ENCODE measurements around the gene C6orf141. TPM values are rescaled to one million over a fixed set of nuclear protein-coding genes. Genes with fewer than 3 reads are reported as not detected.

The C6orf141 gene
- total and polyA plus RNA-seq, 5 donors from 2014 or later = not detected

GRCh38 chr6:49541936-49542335, 8.5 kb upstream of the C6orf141 start:
- Histone ChIP-seq H3K4me3 (ENCODE audit: low read depth, low read length) (no peak overlapping the region), H3K27ac (ENCODE audit: insufficient read depth, low read length, poor library complexity, severe bottlenecking) (no peak overlapping the region), H3K9me3 (ENCODE audit: control insufficient read depth in 2 of 2, low read length in 2 of 2) (no peaks in the 10 kb centered on the region), H3K4me1 (ENCODE audit: control insufficient read depth, insufficient read depth, low read length, poor library complexity, severe bottlenecking) (no peaks in the 10 kb centered on the region), H3K36me3 (ENCODE audit: control insufficient read depth, insufficient read depth, low read length) (no peaks in the 10 kb centered on the region), H3K27me3 (ENCODE audit: control insufficient read depth, insufficient read depth, low read length) (no peaks in the 10 kb centered on the region)
- Mint-ChIP-seq H3K27me3 (peaks cover 17% of the 10 kb centered on the region), H3K9me3 (no peaks in the 10 kb centered on the region), H3K4me3 (no peak overlapping the region), H3K27ac (no peak overlapping the region), H3K4me1 (no peaks in the 10 kb centered on the region), H3K36me3 (no peaks in the 10 kb centered on the region)
- DNase-seq = no peak
- no peak for ATAC-seq (ENCODE audit: low read depth in 2 of 2)

GRCh38 chr6:49543087-49543858, 7.2 kb upstream of the C6orf141 start:
- Mint-ChIP-seq H3K4me1 (no peaks in the 10 kb centered on the region), H3K36me3 (no peaks in the 10 kb centered on the region), H3K27me3 (peaks cover 25% of the 10 kb centered on the region), H3K9me3 (no peaks in the 10 kb centered on the region), H3K4me3 (no peak overlapping the region), H3K27ac (no peak overlapping the region)
- Histone ChIP-seq H3K27ac (ENCODE audit: insufficient read depth, low read length, poor library complexity, severe bottlenecking) (no peak overlapping the region), H3K4me1 (ENCODE audit: control insufficient read depth, insufficient read depth, low read length, poor library complexity, severe bottlenecking) (no peaks in the 10 kb centered on the region), H3K9me3 (ENCODE audit: control insufficient read depth in 2 of 2, low read length in 2 of 2) (no peaks in the 10 kb centered on the region), H3K36me3 (ENCODE audit: control insufficient read depth, insufficient read depth, low read length) (no peaks in the 10 kb centered on the region), H3K4me3 (ENCODE audit: low read depth, low read length) (no peak overlapping the region), H3K27me3 (ENCODE audit: control insufficient read depth, insufficient read depth, low read length) (no peaks in the 10 kb centered on the region)
- ATAC-seq (ENCODE audit: low read depth in 2 of 2) = no peak
- DNase-seq = no peak

GRCh38 chr6:49546331-49546730, 4.1 kb upstream of the C6orf141 start:
- H3K4me3 Mint-ChIP-seq = no peak overlapping the region
- no peaks in the 10 kb centered on the region for H3K9me3 ChIP-seq (ENCODE audit: control insufficient read depth in 2 of 2, low read length in 2 of 2)
- DNase-seq (no peak), ATAC-seq (ENCODE audit: low read depth in 2 of 2) (no peak)
- H3K36me3 ChIP-seq (ENCODE audit: control insufficient read depth, insufficient read depth, low read length) = no peaks in the 10 kb centered on the region
- H3K4me1 Mint-ChIP-seq = peaks cover 0 to 10% (median 5%) of the 10 kb centered on the region in 4 donors
- no peaks in the 10 kb centered on the region for H3K36me3 Mint-ChIP-seq
- H3K27ac Mint-ChIP-seq = no peak overlapping the region
- H3K27me3 Mint-ChIP-seq = peaks cover 48% of the 10 kb centered on the region
- no peak overlapping the region for H3K4me3 ChIP-seq (ENCODE audit: low read depth, low read length)
- H3K27ac ChIP-seq (ENCODE audit: insufficient read depth, low read length, poor library complexity, severe bottlenecking) = no peak overlapping the region
- H3K27me3 ChIP-seq (ENCODE audit: control insufficient read depth, insufficient read depth, low read length) = peaks cover 9% of the 10 kb centered on the region
- H3K4me1 ChIP-seq (ENCODE audit: control insufficient read depth, insufficient read depth, low read length, poor library complexity, severe bottlenecking) = peaks cover 7% of the 10 kb centered on the region
- H3K9me3 Mint-ChIP-seq = no peaks in the 10 kb centered on the region

- no peaks in the 10 kb centered on the region for H3K9me3 ChIP-seq (ENCODE audit: control insufficient read depth in 2 of 2, low read length in 2 of 2)
- H3K4me1 Mint-ChIP-seq = peaks cover 0 to 16% (median 11%) of the 10 kb centered on the region in 4 donors
- no peak overlapping the region for H3K27ac Mint-ChIP-seq
- no peaks in the 10 kb centered on the region for H3K36me3 ChIP-seq (ENCODE audit: control insufficient read depth, insufficient read depth, low read length)
- H3K4me3 ChIP-seq (ENCODE audit: low read depth, low read length) = no peak overlapping the region
- no peaks in the 10 kb centered on the region for H3K36me3 Mint-ChIP-seq
- no peak for ATAC-seq (ENCODE audit: low read depth in 2 of 2)
- peaks cover 12% of the 10 kb centered on the region for H3K4me1 ChIP-seq (ENCODE audit: control insufficient read depth, insufficient read depth, low read length, poor library complexity, severe bottlenecking)
- peaks cover 62% of the 10 kb centered on the region for H3K27me3 Mint-ChIP-seq
- no peak overlapping the region for H3K27ac ChIP-seq (ENCODE audit: insufficient read depth, low read length, poor library complexity, severe bottlenecking)
- H3K27me3 ChIP-seq (ENCODE audit: control insufficient read depth, insufficient read depth, low read length) = peaks cover 14% of the 10 kb centered on the region
- no peak for DNase-seq
- H3K4me3 Mint-ChIP-seq = no peak overlapping the region
- peaks cover 0 to 8% (median 0%) of the 10 kb centered on the region in 7 donors for H3K9me3 Mint-ChIP-seq
Observed at GRCh38 chr6:49548613-49549304, 1.7 kb upstream of the C6orf141 start.

- H3K27ac Mint-ChIP-seq = peak overlapping the region in 1 of 3 donors; percentile 76
- no peak overlapping the region for H3K4me3 ChIP-seq (ENCODE audit: low read depth, low read length)
Observed at GRCh38 chr6:49549691-49550491, 577 bp upstream of the C6orf141 start.

GRCh38 chr6:49551078-49551865, 804 bp downstream of the C6orf141 start:
- H3K4me3 Mint-ChIP-seq = peak overlapping the region in 2 of 4 donors; percentile 68 to 74
- peaks cover 12% of the 10 kb centered on the region for H3K4me1 ChIP-seq (ENCODE audit: control insufficient read depth, insufficient read depth, low read length, poor library complexity, severe bottlenecking)
- no peak overlapping the region for H3K4me3 ChIP-seq (ENCODE audit: low read depth, low read length)
- peak in 1 of 3 donors; percentile 3 for DNase-seq
- no peaks in the 10 kb centered on the region for H3K9me3 ChIP-seq (ENCODE audit: control insufficient read depth in 2 of 2, low read length in 2 of 2)
- no peaks in the 10 kb centered on the region for H3K36me3 ChIP-seq (ENCODE audit: control insufficient read depth, insufficient read depth, low read length)
- no peak overlapping the region for H3K27ac ChIP-seq (ENCODE audit: insufficient read depth, low read length, poor library complexity, severe bottlenecking)
- no peak overlapping the region for H3K27ac Mint-ChIP-seq
- no peak for ATAC-seq (ENCODE audit: low read depth in 2 of 2)
- peaks cover 0 to 16% (median 11%) of the 10 kb centered on the region in 4 donors for H3K4me1 Mint-ChIP-seq
- peaks cover 60% of the 10 kb centered on the region for H3K27me3 Mint-ChIP-seq
- no peaks in the 10 kb centered on the region for H3K36me3 Mint-ChIP-seq
- peaks cover 0 to 8% (median 0%) of the 10 kb centered on the region in 7 donors for H3K9me3 Mint-ChIP-seq
- peaks cover 14% of the 10 kb centered on the region for H3K27me3 ChIP-seq (ENCODE audit: control insufficient read depth, insufficient read depth, low read length)

More at GRCh38 chr6:49549691-49550491, 577 bp upstream of the C6orf141 start:
- ATAC-seq (ENCODE audit: low read depth in 2 of 2) = no peak
- no peaks in the 10 kb centered on the region for H3K36me3 ChIP-seq (ENCODE audit: control insufficient read depth, insufficient read depth, low read length)
- H3K27me3 ChIP-seq (ENCODE audit: control insufficient read depth, insufficient read depth, low read length) = peaks cover 14% of the 10 kb centered on the region
- no peak for DNase-seq
- Mint-ChIP-seq H3K9me3 (peaks cover 0 to 8% (median 0%) of the 10 kb centered on the region in 7 donors), H3K27me3 (peaks cover 62% of the 10 kb centered on the region), H3K4me1 (peaks cover 0 to 16% (median 11%) of the 10 kb centered on the region in 4 donors), H3K36me3 (no peaks in the 10 kb centered on the region), H3K4me3 (peak overlapping the region in 3 of 4 donors; percentile 67 to 71 (median 71))
- H3K27ac ChIP-seq (ENCODE audit: insufficient read depth, low read length, poor library complexity, severe bottlenecking) = no peak overlapping the region
- no peaks in the 10 kb centered on the region for H3K9me3 ChIP-seq (ENCODE audit: control insufficient read depth in 2 of 2, low read length in 2 of 2)
- H3K4me1 ChIP-seq (ENCODE audit: control insufficient read depth, insufficient read depth, low read length, poor library complexity, severe bottlenecking) = peaks cover 12% of the 10 kb centered on the region

GRCh38 chr6:49551866-49552129, 1.3 kb downstream of the C6orf141 start:
- no peak overlapping the region for H3K27ac Mint-ChIP-seq
- peaks cover 12% of the 10 kb centered on the region for H3K4me1 ChIP-seq (ENCODE audit: control insufficient read depth, insufficient read depth, low read length, poor library complexity, severe bottlenecking)

More at GRCh38 chr6:49551866-49552129, 1.3 kb downstream of the C6orf141 start:
- Histone ChIP-seq H3K36me3 (ENCODE audit: control insufficient read depth, insufficient read depth, low read length) (no peaks in the 10 kb centered on the region), H3K4me3 (ENCODE audit: low read depth, low read length) (no peak overlapping the region), H3K27me3 (ENCODE audit: control insufficient read depth, insufficient read depth, low read length) (peaks cover 14% of the 10 kb centered on the region), H3K9me3 (ENCODE audit: control insufficient read depth in 2 of 2, low read length in 2 of 2) (no peaks in the 10 kb centered on the region), H3K27ac (ENCODE audit: insufficient read depth, low read length, poor library complexity, severe bottlenecking) (no peak overlapping the region)
- Mint-ChIP-seq H3K9me3 (peaks cover 0 to 8% (median 0%) of the 10 kb centered on the region in 7 donors), H3K4me3 (peak overlapping the region in 2 of 4 donors; percentile 68 to 74), H3K36me3 (no peaks in the 10 kb centered on the region), H3K4me1 (peaks cover 0 to 16% (median 11%) of the 10 kb centered on the region in 4 donors), H3K27me3 (peaks cover 55% of the 10 kb centered on the region)
- ATAC-seq (ENCODE audit: low read depth in 2 of 2) = no peak
- DNase-seq = peak in 1 of 3 donors; percentile 10
